Measurements from ENCODE around the gene SH2D7.
A peak's percentile ranks its signal among the peaks of the same experiment; 100 is the strongest.
"Not testable (repeated sequence)": the region's sequence is repeated elsewhere in the genome, so short reads cannot be mapped to it uniquely, and the experiment has no call there.

Gene SH2D7

GRCh38 chr15:78146425-78147154 is 54.2 kb downstream of the SH2D7 start:
- DNase-seq = no peak

DNA sequence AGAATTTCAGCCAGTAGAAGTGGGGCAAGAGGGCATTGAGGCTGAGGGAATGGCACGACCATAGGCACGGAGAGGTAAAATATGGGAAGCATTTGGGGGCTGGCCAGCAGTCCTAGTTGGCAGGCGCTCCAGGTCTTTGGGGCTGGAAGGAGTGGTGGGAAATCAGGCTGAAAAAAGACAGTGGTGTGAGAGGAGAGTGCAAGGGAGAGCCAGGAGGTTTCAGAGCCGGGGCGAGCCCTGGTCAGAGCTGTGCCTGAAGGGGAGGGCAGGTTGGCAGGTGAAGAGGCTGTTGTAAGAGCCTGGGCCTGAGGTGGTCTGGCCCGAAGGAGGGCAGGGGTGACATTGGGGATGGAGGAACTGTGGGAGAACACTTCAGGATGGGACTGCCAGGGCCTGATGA is 55.2 kb downstream of the SH2D7 start:
- no peak for DNase-seq

GRCh38 chr15:78148392-78149067 is 56.2 kb downstream of the SH2D7 start:
- no peak for DNase-seq

- peak; percentile 99 for DNase-seq
Observed at GRCh38 chr15:78149068-78149804, 56.9 kb downstream of the SH2D7 start, which contains the start of gene IDH3A. TSS of gene IDH3A (plus strand) at chr15:78149362. CDS start at chr15:78149404, 42 bp downstream.

DNA sequence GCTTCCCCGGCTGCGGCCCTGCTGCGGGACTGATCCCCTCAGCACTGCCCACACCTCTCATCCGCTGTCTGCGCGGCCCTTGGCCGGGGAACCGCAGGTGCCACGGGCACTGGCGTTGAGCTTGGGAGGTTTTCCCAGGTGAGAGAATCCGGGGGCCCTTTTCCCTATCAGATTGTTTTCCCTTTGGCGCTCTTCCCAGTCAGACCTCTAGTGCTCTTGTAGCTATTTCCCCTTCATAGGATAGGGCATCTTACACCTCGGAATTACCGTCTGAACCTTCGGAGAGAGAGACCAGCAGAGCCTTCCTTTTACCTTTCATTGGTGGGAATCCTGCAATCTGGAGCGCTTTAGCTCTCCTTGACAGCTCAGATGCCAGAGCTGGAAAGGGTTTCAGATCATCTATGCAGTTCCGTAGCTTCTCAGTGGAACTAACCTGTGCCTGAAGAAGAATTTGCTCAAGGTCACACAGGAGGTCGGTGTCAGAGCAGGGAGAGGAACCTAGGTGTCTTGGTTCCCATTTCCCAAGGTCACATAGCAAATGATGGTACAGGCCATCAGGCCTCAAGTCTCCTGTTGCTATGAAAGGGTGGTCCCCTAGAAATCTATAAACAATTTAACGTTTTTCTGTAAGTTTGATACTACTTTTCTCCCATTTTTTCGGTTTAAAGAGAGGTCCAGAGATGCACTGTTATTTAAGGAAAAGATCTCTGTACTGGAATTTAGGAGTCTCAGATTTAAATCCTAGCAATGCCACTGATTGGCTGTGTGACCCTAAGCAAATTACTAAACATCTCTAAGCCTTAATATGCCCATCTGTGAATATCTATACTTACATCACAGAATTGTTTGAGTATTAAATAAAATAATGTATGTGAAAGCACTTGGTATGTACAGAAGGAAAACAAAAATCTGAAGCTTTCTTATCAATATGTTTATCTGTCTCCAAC is 57.7 kb downstream of the SH2D7 start:
- no peak for DNase-seq

- not testable (repeated sequence) for DNase-seq
Observed at GRCh38 chr15:78151075-78151474, 58.7 kb downstream of the SH2D7 start.
